Stimulated activated CD8-positive, alpha-beta memory T cell treated with anti-CD3 and anti-CD28 coated beads, Interleukin-15, amount 100 ng/mL, for 4 hours (primary cell): Measurements from ENCODE around the gene CRTC1.

Experiments
- DNase-seq, 2 donors: peaks; one replicate each; pipeline ENCODE4 v3.0.0-alpha.2; 2020; ENCODE audit warnings: low read depth in 2 of 2

The CRTC1 gene

DNA sequence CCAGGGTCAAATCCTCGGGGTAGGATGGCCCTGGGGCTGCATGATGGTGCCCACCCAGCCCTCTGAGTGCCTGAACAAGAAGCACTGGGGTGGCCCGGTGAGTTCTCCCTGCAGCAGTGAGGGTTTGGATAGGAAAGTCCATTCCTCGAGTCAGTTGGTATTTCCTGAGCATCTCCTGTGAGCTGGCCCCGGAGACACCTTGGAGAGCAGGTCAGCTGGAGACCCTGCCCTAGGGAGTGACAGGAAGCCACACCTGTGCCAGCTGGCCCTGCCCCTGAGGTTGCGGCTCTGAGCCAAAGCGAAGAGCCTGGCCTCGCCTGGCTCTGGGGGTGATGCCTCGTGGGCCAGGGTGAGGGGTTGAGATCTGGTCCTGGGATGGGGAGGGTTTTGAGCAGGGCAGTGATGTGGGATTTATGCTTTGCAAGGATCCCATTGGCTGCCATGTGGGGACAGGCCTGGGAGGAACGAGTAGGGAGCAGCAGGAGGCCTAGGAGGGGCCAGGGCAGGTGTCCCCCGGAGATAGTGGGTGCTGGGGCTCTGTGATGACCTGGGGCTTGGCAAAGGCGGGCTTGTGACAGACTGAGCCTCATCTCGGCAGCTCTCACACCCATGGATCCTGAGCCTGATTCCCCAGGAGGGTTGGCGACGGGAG, 16.0 kb downstream of the CRTC1 start:
- DNase-seq: no peak

DNA sequence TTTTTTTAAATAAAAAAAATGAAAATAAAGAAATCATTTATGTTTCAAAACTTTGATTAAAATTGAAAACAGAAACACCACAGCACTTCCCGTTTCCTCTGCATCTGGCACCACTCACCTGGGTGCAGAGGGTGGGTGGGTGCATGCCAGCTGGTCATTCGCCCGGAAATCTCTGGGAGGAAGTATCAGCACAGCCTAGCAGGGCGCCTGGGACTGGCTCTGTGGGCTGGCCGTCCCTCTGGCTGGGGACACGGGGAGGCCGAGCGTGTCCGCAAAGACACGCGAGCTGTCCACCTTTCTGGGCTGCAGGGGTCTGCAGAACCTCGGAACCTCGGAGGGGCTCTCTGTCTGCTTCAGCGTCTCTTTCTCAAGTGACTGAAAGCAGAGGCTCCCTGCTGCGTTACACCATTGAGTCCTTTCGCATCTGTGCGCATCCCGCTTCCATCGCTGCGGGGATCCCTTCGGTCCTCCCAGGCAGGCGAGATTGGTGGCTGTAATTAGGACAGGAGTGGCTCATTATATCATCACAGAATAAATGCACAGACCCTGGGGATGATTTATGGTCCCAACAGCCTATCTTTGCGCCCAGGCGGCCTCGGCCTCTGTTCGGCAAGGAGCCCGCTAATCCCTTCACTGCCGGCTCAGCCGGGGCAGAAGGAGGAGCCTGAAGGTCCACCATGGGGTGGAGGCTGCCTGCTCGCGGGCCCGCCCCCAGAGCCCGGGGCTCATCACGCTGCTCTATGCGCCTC, 17.2 kb downstream of the CRTC1 start:
- DNase-seq: peak in 1 of 2 donors; percentile 35

DNA sequence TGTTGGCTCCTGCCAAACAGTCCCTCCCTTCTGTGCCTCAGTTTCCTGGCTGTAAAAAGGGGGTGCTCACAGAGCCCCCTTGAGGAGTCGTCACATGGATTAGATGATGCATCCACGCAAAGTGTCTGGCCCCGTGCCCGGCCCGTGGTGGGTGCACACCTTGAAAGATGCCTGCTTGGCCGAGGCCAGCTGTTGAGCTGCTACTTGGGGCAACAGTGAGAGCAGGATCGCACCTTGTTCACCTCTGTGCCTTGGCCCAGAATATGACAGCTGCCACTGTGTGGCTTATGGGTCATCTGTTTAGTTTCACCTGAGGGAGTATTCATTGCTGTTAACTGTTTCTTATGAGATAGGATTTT, 17.7 kb downstream of the CRTC1 start:
- DNase-seq: no peak

- no peak for DNase-seq
Measured at GRCh38 chr19:18704054-18704453, 20.6 kb downstream of the CRTC1 start.

GRCh38 chr19:18704971-18705370, 21.5 kb downstream of the CRTC1 start:
- no peak for DNase-seq

GRCh38 chr19:18708452-18709231, 25.2 kb downstream of the CRTC1 start:
- no peak for DNase-seq

DNA sequence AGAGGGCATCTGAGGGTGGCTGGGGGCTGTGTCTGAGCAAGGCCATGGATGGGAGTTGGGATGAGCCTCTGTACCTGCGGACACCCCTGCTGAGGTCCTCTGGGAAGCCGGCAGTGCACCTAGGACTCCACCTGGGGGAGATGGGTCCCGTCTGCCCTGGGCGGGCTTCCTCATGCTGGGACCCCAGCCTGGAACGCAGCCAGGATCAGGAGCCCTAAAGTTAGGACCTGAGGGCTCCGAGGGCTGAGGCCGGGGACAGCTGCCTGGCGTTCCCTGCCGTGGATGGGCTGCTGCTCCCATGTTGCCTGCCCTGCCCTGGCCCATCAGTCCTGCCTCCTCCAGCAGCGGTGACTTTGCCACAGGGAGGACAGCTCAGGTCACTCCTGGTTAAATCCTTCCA, 26.1 kb downstream of the CRTC1 start:
- no peak for DNase-seq

DNA sequence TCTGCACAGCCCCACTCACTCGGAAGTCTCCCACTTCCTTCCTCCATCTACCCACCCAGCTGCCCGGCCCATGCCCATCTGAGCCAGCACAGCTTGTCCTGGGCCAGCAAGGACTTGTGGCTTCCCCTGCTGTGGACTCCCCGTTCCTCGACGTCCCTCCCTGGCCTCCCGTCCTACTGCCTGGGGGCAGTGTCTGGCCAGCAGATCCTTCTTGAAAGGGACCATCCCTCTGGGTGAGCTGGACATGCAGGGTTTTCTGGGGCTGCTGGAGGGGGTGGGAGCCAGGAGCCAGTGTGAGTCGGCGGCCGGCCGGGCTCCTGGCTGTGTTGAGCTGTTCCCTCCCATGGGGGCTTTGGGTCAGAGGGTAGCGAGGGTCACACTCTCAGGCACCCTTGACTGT, 26.7 kb downstream of the CRTC1 start:
- DNase-seq: no peak

GRCh38 chr19:18710996-18711751, 27.7 kb downstream of the CRTC1 start:
- DNase-seq: no peak

DNA sequence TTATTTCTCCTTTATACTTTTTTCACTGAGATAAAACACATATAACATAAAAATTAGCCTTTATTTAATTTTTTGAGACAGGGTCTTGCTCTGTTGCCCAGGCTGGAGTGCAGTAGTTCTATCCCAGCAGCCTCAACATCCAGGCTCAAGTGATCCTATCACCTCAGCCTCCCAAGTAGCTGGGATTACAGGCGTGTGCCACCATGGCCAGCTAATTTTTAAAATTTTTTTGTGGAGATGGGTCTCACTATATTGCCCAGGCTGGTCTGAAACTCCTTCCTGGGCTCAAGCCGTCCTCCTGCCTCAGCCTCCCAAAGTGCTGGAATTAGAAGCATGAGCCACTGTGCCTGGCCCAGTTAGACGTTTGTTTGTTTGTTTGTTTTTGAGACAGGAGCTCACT, 28.4 kb downstream of the CRTC1 start:
- DNase-seq: no peak

DNA sequence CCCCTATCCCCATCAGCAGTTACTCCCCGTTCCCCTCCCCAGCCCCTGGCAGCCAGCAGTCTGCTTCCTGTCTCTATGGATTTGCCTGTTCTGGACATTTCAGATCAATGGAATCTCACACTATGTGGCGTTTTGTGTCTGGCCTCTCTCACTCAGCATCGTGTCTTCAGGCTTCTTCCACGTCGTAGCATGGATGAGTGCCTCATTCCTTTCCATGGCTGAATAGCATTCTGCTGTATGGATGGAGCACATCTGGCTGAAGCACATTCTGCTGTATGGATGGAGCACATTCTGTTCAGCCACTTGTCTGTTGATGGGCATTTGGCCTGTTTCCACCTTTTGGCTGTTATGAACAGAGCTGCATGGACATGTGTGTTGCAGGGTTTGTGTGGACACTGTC, 29.5 kb downstream of the CRTC1 start:
- DNase-seq: no peak

DNA sequence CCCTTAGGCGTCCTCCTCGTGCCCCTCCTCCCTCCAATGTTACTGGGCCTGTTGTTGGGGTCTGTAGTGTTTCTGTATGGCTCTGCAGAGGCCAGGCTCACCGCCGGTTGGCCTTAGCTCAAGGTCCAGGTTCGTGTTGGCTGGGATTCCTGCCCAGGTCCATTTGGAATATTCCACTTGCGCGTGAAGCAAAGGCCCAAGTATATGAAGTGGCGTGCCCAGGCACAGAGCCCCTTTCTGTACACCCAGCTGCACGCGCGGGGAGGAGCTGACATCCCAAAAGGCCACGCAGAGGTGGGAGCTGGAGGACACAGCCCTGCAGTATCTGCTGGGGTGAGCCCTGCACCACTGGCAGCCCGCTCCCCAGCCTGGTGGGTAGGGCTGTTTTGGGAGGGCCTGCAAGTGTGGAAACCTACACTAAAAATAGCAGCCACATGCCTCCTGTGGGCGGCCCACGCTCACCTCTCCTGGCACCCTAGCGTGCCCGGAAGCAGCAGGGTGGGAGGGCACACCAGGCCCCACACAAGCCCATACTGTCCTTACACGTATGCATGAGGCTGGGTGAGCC, 30.2 kb downstream of the CRTC1 start:
- DNase-seq: no peak

GRCh38 chr19:18715416-18715815, 31.9 kb downstream of the CRTC1 start:
- no peak for DNase-seq

DNA sequence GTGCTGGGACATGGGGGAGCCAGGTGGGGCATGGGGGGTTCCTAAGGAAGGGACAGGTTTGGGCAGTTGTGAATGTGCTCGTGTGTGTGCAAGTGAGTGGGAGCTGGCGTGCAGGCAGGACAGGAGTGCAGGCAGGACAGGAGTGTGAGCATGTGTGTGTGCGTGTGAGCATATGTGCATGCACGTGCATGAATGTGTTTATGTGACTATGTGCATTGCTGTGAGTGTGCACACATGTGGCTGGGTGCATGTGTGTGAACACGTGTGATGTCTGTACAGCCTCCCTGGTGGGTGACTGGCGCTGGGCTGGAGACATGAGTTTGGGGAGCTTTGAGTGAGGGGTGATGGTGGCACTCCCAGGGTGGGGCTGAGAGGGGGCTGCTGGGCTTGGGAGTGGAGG, 33.4 kb downstream of the CRTC1 start:
- no peak for DNase-seq

DNA sequence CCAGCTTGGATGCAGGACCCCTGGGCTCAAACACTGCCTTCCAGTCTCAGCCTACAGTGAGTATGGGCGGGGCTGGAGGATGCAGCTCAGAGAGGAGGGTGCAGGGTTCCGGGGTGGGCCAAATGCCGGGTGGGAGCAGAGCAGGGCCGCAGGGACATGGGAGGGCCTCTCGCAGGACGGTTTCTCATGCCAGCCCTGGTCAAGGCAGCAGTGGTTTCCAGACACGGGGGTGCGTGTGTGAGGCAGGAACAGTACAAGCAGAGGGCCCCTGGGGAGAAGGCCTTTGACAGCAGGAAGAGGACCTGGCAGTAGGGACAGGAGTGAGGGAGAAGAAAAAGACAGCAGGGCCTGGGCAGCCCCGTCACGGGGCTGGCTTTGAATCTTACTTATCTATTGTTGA, 34.1 kb downstream of the CRTC1 start:
- DNase-seq: no peak

DNA sequence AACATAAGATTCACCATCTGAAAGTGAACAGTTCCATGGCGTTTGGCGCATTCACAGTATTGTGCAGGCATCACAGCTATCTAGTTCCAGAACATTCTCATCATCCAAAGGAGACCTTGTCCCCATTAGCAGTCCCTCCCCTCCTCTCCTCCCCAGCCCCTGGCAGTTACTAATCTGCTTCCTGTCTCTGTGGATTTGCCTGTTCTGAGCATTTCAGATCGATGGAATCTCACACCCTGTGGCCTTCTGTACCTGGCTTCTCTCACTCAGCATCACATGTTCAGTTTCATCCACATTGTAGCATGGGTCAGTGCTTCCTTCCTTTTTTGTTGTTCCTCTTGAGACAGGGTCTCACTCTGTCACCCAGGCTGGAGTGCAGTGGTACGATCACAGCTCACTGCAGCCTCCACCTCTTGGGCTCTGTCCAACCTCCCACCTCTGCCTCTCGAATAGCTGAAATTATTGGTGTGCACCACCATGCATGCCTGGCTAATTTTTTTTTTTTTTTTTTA, 34.6 kb downstream of the CRTC1 start:
- no peak for DNase-seq

DNA sequence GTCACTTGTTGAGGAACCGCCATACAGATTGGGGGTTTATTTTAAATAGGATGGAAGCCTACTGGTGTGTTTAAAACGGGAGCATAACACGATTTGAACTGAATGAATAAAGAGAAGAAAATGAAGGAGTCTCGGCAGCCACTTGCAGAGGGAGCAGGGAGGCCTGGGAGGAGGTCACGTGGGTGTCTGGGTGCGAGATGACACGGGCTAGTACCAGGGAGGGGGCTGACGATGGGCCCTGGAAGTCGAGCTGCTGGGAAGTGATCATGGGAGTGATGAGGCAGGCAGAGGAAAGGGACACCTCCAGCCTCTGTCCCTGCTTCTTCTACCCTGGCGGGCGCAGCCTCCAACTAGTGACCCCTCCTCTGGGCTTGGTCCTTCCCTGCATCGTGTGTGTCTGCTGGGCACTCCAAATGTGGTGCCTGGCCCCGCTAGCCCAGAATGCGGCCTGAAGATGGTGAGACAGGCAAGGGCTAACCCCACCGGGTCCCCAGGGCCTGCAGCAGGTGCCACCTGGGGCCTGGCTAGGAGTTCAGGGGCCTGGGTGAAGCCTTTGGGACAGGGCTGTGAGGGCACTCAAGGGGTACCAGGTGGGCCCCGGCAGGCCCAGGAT, 35.5 kb downstream of the CRTC1 start:
- no peak for DNase-seq

DNA sequence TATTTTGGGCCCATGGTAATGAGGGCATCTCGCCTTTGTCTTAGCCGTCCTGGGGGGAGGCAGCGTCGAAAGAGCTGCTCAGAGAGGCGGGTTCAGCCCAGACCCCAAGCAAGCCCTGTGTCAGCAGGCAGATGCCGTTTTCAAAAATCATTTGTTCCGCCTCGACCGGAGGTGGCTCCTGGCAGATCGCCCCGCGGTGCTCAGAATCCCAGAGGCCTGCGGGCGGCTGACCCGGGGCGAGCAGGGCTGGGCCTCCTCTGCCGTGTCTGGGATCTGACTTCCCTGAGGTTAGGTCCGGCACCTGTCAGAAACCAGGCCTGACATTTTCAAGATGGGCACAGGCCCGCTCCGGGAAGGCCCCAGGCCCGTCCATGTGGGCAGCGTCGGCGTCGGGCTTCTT, 36.1 kb downstream of the CRTC1 start:
- no peak for DNase-seq

DNA sequence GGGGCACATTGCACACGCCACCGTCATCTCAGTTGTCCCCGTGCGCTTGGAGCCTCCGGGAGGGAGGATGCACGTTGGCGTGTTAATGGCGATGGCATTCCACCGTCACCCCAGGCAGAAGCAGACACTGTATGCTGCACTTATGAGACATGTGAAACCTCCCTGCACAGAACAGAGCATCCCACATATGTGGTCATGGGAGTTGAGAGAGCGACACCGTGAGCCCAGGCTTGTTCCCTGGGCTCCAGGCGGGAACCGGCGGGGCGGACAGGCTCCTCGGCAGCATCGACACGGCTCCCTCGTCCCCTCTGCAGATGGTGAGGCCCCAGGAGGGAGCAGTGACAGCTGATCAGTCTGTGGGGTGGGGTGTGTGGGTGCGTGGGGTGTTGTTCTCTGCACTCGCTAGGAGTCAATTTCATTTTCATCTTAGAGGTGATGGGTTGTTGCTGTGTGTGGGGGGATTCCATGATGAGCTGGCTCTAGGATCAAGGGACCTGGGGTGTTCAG, 40.4 kb downstream of the CRTC1 start:
- no peak for DNase-seq

DNA sequence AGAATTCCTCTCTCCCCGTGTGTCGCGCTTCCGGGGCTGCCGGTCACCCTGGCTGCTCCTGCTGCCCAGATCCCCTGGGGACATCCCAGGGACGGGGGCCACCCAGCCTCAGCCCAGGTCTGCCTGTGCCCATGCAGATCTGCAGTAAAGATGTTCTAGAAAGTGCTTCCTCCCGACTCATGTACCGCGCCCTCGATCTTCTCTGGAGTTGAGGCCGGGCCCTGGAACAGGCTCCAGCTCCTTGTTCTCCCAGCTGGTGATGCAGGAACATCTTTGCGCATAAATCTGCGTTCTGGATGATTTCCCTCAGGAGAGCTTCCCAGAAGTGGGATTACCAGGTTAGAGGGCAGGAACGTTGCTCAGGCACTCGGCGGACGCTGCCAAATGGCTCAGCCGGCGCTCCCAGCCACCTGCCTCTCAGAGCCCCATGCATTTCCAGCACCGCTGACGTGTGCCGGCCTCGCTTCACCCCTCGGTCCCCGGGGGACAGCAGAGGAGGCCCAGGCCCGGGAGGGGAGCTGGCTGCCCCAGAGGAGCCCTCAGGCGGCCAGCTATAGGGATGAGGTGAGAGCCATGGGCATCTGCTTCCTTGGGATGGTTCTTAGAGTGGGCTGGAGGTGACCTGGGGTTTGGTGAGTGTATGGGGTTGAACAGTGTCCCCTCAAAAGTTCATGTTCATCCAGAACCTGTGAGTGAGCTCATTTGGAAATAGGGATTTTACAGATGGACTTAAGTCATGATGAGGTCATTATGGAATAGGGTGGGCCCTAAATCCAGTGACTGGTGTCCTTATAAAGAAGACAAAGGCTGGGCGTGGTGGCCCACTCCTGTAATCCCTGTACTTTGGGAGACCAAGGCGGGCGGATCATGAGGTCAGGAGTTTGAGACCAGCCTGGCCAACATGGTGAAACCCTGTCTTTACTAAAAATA, 42.6 kb downstream of the CRTC1 start:
- DNase-seq: no peak
